ENCODE data around the gene PTF1A. TPM values are rescaled to one million over a fixed set of nuclear protein-coding genes. Genes with fewer than 3 reads are reported as not detected.

PTF1A gene
- total RNA-seq, result not detected
- polyA plus RNA-seq, result 0.16 TPM
- long read RNA-seq, donor 1, result 0 reads
- long read RNA-seq, donor 2, result 0 reads
- long read RNA-seq, donor 3, result 0 reads
- long read RNA-seq, donor 4, result 0 reads
- long read RNA-seq, donor 5, result 0 reads
- long read RNA-seq, donor 6, result 0 reads
- long read RNA-seq, donor 7, result 0 reads
- long read RNA-seq, donor 8, result 0 reads
- long read RNA-seq, donor 9, result 0 reads
- long read RNA-seq, donor 10, result 0 reads

DNA sequence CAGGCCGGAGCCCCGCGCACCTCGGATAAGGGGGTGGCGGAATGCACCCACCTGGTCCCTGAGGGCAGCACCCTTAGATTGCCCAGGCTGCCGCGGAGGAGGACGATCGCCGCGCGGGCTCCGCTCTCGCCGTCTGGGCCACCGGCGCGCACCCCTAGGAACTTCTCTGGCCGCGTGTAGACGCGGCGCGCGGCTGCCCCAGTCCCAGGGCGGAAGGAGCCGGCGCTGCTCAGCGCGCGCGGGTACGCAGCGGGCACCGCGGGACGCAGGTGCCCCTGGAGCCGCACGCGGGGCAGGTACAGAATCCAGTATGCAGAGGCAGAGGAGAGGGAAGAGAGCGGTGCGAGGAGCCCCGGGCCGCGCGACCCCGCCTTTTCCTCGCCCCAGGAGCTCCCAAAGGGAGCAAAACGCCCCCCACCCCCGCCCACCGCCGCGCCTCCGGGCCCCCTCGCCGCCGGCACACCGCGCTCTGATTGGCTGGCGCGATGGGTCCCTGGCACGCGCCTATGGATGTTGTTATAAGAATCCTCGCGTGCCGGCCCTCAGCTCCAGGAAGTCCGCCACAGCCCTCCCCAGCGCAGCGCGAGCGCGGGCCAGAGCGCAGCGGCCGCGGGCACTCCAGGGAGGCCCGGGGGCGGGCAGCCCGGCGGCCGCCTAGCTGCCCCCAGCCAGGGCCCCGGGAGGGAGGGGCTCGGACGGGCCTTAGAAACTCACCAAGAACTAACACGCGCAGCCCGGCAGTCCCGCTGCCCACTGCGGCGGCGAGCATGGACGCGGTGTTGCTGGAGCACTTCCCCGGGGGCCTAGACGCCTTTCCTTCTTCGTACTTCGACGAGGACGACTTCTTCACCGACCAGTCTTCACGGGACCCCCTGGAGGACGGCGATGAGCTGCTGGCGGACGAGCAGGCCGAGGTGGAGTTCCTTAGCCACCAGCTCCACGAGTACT lies at the start of gene PTF1A:
PTF1A (plus strand) TSS at position 549 of the 948 bp plus-strand sequence; CDS start at position 768, 219 bp downstream.
- Histone ChIP-seq H3K4me3 (ENCODE audit: low read length in 2 of 2) (no peak within 1 kb of the TSS), H3K36me3 (ENCODE audit: control insufficient read depth in 2 of 2, insufficient read depth in 2 of 2, low read length in 1 of 2) (no peaks in the 10 kb centered on the region), H3K9me3 (ENCODE audit: control insufficient read depth in 2 of 2, insufficient read depth in 1 of 2, low read length in 1 of 2) (no peaks in the 10 kb centered on the region), H3K27me3 (ENCODE audit: control insufficient read depth in 2 of 2, insufficient read depth in 1 of 2, low read length in 1 of 2) (peaks cover 62 to 92% of the 10 kb centered on the region in 2 donors), H3K27ac (ENCODE audit: low read depth in 1 of 2, low read length in 1 of 2) (no peak within 1 kb of the TSS), H3K4me1 (ENCODE audit: control insufficient read depth in 2 of 2, insufficient read depth in 2 of 2, low read length in 2 of 2) (no peaks in the 10 kb centered on the region)
- WGBS, result 4% methylated on average over 107 of the region's 107 CpGs
- DNase-seq (ENCODE audit: low read depth in 6 of 9, low spot score in 9 of 9), result no peak

DNA sequence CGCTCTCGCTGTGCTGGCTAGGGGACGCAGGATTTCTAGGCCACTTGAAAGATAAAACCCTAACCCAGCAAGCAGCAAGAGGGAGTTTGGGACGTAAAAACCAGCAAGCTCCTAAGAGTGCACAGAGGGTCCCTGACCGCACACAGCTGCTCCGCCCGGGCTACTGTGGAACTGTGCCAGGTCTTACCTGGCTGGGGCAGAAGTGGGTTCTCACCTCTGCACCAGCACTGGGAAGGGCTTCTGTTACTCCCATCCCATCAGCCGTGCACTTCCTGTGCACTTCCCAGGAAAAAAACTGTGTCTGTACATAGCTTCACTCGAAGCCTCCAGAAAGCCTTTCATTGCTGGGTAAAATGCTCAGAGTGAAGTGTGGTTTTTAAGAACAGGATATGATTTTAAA lies 45.9 kb upstream of the PTF1A start:
- no peaks in the 10 kb centered on the region for H3K9me3 ChIP-seq (ENCODE audit: control insufficient read depth in 2 of 2, insufficient read depth in 1 of 2, low read length in 1 of 2)
- 77% methylated on average over 9 of the region's 9 CpGs for WGBS
- H3K4me1 ChIP-seq (ENCODE audit: control insufficient read depth in 2 of 2, insufficient read depth in 2 of 2, low read length in 2 of 2), result no peaks in the 10 kb centered on the region
- H3K27ac ChIP-seq (ENCODE audit: low read depth in 1 of 2, low read length in 1 of 2), result no peak overlapping the region
- H3K36me3 ChIP-seq (ENCODE audit: control insufficient read depth in 2 of 2, insufficient read depth in 2 of 2, low read length in 1 of 2), result no peaks in the 10 kb centered on the region
- H3K27me3 ChIP-seq (ENCODE audit: control insufficient read depth in 2 of 2, insufficient read depth in 1 of 2, low read length in 1 of 2), result no peaks in the 10 kb centered on the region
- no peak for DNase-seq (ENCODE audit: low read depth in 6 of 9, low spot score in 9 of 9)
- H3K4me3 ChIP-seq (ENCODE audit: low read length in 2 of 2), result no peak overlapping the region

DNA sequence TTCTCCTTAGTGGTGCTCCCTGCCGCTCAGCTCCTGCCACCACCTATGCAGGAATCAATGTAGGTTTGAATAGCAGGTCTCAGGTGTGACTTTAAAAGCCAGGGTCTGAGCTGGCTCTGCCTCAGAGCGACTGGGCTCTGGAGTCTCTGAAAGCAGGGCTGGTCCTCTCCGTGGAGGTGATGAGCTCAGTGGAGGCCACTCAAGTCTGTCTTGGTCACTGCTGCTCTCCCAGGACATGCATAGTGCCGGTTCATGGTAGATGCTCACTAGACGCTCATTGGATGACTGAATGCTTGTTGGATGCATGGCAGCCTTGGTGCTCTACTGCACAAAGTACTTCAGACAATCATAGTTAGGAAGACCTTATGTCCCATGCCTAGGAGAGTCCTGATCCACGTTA lies 45.1 kb upstream of the PTF1A start:
- no peak overlapping the region for H3K4me3 ChIP-seq (ENCODE audit: low read length in 2 of 2)
- no peak for DNase-seq (ENCODE audit: low read depth in 6 of 9, low spot score in 9 of 9)
- H3K4me1 ChIP-seq (ENCODE audit: control insufficient read depth in 2 of 2, insufficient read depth in 2 of 2, low read length in 2 of 2), result no peaks in the 10 kb centered on the region
- WGBS, result 91% methylated on average over 6 of the region's 6 CpGs
- no peak overlapping the region for H3K27ac ChIP-seq (ENCODE audit: low read depth in 1 of 2, low read length in 1 of 2)
- H3K27me3 ChIP-seq (ENCODE audit: control insufficient read depth in 2 of 2, insufficient read depth in 1 of 2, low read length in 1 of 2), result no peaks in the 10 kb centered on the region
- no peaks in the 10 kb centered on the region for H3K9me3 ChIP-seq (ENCODE audit: control insufficient read depth in 2 of 2, insufficient read depth in 1 of 2, low read length in 1 of 2)
- H3K36me3 ChIP-seq (ENCODE audit: control insufficient read depth in 2 of 2, insufficient read depth in 2 of 2, low read length in 1 of 2), result no peaks in the 10 kb centered on the region

DNA sequence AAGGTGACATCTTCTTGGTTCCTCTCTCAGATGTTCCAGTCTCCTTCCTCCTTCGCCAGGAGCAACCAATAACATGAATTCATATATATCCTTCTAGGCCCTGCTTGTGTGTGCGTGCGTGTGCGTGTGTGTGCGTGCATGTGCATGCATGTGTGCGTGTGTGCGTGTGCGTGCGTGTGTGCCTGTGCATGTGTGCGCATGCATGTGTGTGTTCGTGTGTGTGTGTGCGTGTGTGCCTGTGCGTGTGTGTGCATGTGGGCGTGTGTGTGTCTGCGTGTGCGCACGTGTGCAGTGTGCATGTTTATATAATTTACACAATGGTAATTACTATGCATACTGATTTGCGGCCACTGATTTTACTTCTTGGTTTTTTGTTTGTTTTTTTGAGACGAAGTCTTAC lies 43.9 kb upstream of the PTF1A start:
- H3K36me3 ChIP-seq (ENCODE audit: control insufficient read depth in 2 of 2, insufficient read depth in 2 of 2, low read length in 1 of 2), result no peaks in the 10 kb centered on the region
- no peaks in the 10 kb centered on the region for H3K9me3 ChIP-seq (ENCODE audit: control insufficient read depth in 2 of 2, insufficient read depth in 1 of 2, low read length in 1 of 2)
- WGBS, result 97% methylated on average over 19 of the region's 19 CpGs
- H3K27ac ChIP-seq (ENCODE audit: low read depth in 1 of 2, low read length in 1 of 2), result no peak overlapping the region
- no peaks in the 10 kb centered on the region for H3K4me1 ChIP-seq (ENCODE audit: control insufficient read depth in 2 of 2, insufficient read depth in 2 of 2, low read length in 2 of 2)
- H3K27me3 ChIP-seq (ENCODE audit: control insufficient read depth in 2 of 2, insufficient read depth in 1 of 2, low read length in 1 of 2), result no peaks in the 10 kb centered on the region
- DNase-seq (ENCODE audit: low read depth in 6 of 9, low spot score in 9 of 9), result no peak
- H3K4me3 ChIP-seq (ENCODE audit: low read length in 2 of 2), result no peak overlapping the region

DNA sequence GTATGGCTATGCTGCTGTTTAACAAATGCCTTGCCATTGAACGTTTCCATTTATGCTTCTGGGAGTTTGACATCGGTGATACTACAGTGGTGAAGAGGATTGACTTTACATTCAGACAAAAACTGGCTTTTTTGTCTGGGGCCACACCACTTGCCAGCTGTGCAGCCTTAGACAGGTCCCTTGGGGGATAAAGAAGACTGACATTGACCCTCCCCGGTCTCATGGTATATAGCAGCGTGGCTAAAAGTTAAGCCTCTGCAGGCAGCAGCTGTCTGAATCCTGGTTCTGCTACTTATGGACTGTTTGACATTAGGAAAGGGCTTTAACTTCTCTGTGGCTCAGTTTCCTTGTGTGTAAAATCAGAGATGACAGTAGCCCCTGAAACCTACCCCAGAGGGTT lies 42.0 kb upstream of the PTF1A start:
- no peak for DNase-seq (ENCODE audit: low read depth in 6 of 9, low spot score in 9 of 9)
- Histone ChIP-seq H3K4me3 (ENCODE audit: low read length in 2 of 2) (no peak overlapping the region), H3K36me3 (ENCODE audit: control insufficient read depth in 2 of 2, insufficient read depth in 2 of 2, low read length in 1 of 2) (no peaks in the 10 kb centered on the region), H3K27me3 (ENCODE audit: control insufficient read depth in 2 of 2, insufficient read depth in 1 of 2, low read length in 1 of 2) (no peaks in the 10 kb centered on the region), H3K27ac (ENCODE audit: low read depth in 1 of 2, low read length in 1 of 2) (no peak overlapping the region), H3K4me1 (ENCODE audit: control insufficient read depth in 2 of 2, insufficient read depth in 2 of 2, low read length in 2 of 2) (no peaks in the 10 kb centered on the region), H3K9me3 (ENCODE audit: control insufficient read depth in 2 of 2, insufficient read depth in 1 of 2, low read length in 1 of 2) (no peaks in the 10 kb centered on the region)
- 92% methylated on average over 4 of the region's 4 CpGs for WGBS

- Histone ChIP-seq H3K4me3 (ENCODE audit: low read length in 2 of 2) (no peak overlapping the region), H3K9me3 (ENCODE audit: control insufficient read depth in 2 of 2, insufficient read depth in 1 of 2, low read length in 1 of 2) (no peaks in the 10 kb centered on the region), H3K27ac (ENCODE audit: low read depth in 1 of 2, low read length in 1 of 2) (no peak overlapping the region), H3K36me3 (ENCODE audit: control insufficient read depth in 2 of 2, insufficient read depth in 2 of 2, low read length in 1 of 2) (no peaks in the 10 kb centered on the region), H3K27me3 (ENCODE audit: control insufficient read depth in 2 of 2, insufficient read depth in 1 of 2, low read length in 1 of 2) (no peaks in the 10 kb centered on the region), H3K4me1 (ENCODE audit: control insufficient read depth in 2 of 2, insufficient read depth in 2 of 2, low read length in 2 of 2) (no peaks in the 10 kb centered on the region)
- no peak for DNase-seq (ENCODE audit: low read depth in 6 of 9, low spot score in 9 of 9)
- WGBS, result 93% methylated on average over 12 of the region's 12 CpGs
Observed at GRCh38 chr10:23150610-23151009, 41.5 kb upstream of the PTF1A start.

DNA sequence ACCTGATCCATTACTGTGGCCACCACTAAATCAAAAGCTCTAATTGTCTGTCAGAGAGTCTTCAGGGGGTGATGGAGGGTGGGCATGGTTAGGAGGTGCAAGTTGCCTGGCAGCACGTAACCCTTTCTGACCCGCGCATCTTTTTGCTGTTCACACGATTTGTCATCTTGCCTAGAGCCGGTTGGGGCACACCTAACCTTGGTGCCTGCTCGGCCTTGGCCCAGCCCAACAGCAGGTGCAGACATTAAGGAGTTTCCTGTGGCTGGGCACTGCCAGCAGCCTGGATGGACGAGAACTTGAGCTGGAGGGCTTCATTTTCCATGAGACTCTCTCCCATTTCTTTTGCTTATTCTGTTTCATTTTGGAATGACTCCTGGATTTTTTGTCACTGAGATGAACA lies 41.0 kb upstream of the PTF1A start:
- Histone ChIP-seq H3K36me3 (ENCODE audit: control insufficient read depth in 2 of 2, insufficient read depth in 2 of 2, low read length in 1 of 2) (no peaks in the 10 kb centered on the region), H3K4me1 (ENCODE audit: control insufficient read depth in 2 of 2, insufficient read depth in 2 of 2, low read length in 2 of 2) (no peaks in the 10 kb centered on the region), H3K27me3 (ENCODE audit: control insufficient read depth in 2 of 2, insufficient read depth in 1 of 2, low read length in 1 of 2) (no peaks in the 10 kb centered on the region), H3K27ac (ENCODE audit: low read depth in 1 of 2, low read length in 1 of 2) (no peak overlapping the region), H3K9me3 (ENCODE audit: control insufficient read depth in 2 of 2, insufficient read depth in 1 of 2, low read length in 1 of 2) (no peaks in the 10 kb centered on the region), H3K4me3 (ENCODE audit: low read length in 2 of 2) (no peak overlapping the region)
- no peak for DNase-seq (ENCODE audit: low read depth in 6 of 9, low spot score in 9 of 9)
- 87% methylated on average over 7 of the region's 7 CpGs for WGBS

- Histone ChIP-seq H3K4me3 (ENCODE audit: low read length in 2 of 2) (no peak overlapping the region), H3K36me3 (ENCODE audit: control insufficient read depth in 2 of 2, insufficient read depth in 2 of 2, low read length in 1 of 2) (no peaks in the 10 kb centered on the region), H3K9me3 (ENCODE audit: control insufficient read depth in 2 of 2, insufficient read depth in 1 of 2, low read length in 1 of 2) (no peaks in the 10 kb centered on the region), H3K27ac (ENCODE audit: low read depth in 1 of 2, low read length in 1 of 2) (no peak overlapping the region), H3K27me3 (ENCODE audit: control insufficient read depth in 2 of 2, insufficient read depth in 1 of 2, low read length in 1 of 2) (peaks cover 0 to 2% of the 10 kb centered on the region in 2 donors), H3K4me1 (ENCODE audit: control insufficient read depth in 2 of 2, insufficient read depth in 2 of 2, low read length in 2 of 2) (no peaks in the 10 kb centered on the region)
- no peak for DNase-seq (ENCODE audit: low read depth in 6 of 9, low spot score in 9 of 9)
- 85% methylated on average over 7 of the region's 7 CpGs for WGBS
Observed at GRCh38 chr10:23155169-23155568, 36.9 kb upstream of the PTF1A start.

DNA sequence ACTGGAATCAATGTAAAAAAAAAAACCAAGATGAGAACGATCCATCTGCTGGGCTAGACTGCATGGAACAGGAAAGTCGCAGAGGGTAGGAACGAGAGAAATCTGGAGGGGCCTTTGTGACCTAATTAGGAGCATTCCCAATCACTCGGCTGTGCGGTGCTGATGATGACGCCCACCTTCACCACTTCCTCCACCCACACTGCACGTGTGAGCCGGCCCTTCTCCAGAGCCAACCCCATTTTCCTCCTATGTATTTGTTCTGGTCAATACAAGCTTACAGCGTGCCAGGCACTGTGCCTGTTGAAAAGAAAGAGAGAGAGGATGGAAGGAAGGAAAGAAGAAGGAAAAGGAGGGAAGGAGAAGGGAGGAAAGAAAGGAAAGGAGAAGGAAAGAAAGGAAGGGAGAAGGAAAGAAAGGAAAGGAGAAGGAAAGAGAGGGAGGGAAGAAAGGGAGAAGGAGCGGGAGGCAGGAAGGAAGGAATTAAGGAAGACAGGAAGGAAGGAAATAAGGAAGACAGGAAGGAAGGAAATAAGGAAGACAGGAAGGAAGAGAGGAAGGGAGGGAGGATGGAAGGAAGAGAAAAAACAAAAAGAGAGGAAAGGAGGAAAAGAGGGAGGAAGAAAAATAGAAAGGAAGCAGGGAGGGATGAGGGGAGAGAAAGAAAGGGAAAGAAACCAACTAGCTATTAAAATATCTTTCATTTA lies 35.5 kb upstream of the PTF1A start:
- Histone ChIP-seq H3K4me1 (ENCODE audit: control insufficient read depth in 2 of 2, insufficient read depth in 2 of 2, low read length in 2 of 2) (no peaks in the 10 kb centered on the region), H3K4me3 (ENCODE audit: low read length in 2 of 2) (no peak overlapping the region), H3K27ac (ENCODE audit: low read depth in 1 of 2, low read length in 1 of 2) (no peak overlapping the region), H3K9me3 (ENCODE audit: control insufficient read depth in 2 of 2, insufficient read depth in 1 of 2, low read length in 1 of 2) (no peaks in the 10 kb centered on the region), H3K36me3 (ENCODE audit: control insufficient read depth in 2 of 2, insufficient read depth in 2 of 2, low read length in 1 of 2) (no peaks in the 10 kb centered on the region), H3K27me3 (ENCODE audit: control insufficient read depth in 2 of 2, insufficient read depth in 1 of 2, low read length in 1 of 2) (peaks cover 0 to 2% of the 10 kb centered on the region in 2 donors)
- no peak for DNase-seq (ENCODE audit: low read depth in 6 of 9, low spot score in 9 of 9)
- whole genome bisulfite sequencing, result 70% methylated on average over 10 of the region's 10 CpGs

Measured in thymus (tissue), 14 donors.